A673 (cell line): ENCODE data around the gene SPATA9. TPM values are rescaled to one million over a fixed set of nuclear protein-coding genes. Genes with fewer than 3 reads are reported as not detected.

Source experiments
- Bru-seq: library from RNA; stranded (reverse); fragments of 400-500 nt; gene quantifications from one replicate; lab custom pipeline; 2021; lab: Mats Ljungman, UMichigan
- BruChase-seq, 2 experiments: library from RNA; stranded (reverse); fragments of 400-500 nt; gene quantifications; one replicate each; lab custom pipeline; 2021; lab: Mats Ljungman, UMichigan
- BruUV-seq: library from RNA; stranded (reverse); fragments of 400-500 nt; replicated peaks from 2 replicates; lab custom pipeline; 2021; lab: Mats Ljungman, UMichigan
- CTCF ChIA-PET: fragments of 300-600 bp; sonication (Branson Sonifier 250); formaldehyde crosslinking; loops from one replicate; lab custom pipeline; 2022; ENCODE audit warnings: antibody characterized with exemption; lab: Charles Lee
- POLR2A ChIA-PET: fragments of 300-600 bp; sonication (Branson Sonifier 250); formaldehyde crosslinking; loops from one replicate; lab custom pipeline; 2022; ENCODE audit warnings: antibody characterized with exemption; ENCODE audit not compliant: low non-redundant PET; lab: Charles Lee
- DNase-seq: peaks from one replicate; pipeline ENCODE4 v3.0.0-alpha.2; 2015; ENCODE audit warnings: low spot score
- H3K27ac ChIP-seq: fragments of 200-600 bp; sonication (generic); 2 replicates; pipeline ENCODE4 v1.5.1; 2016; ENCODE audit warnings: mixed run types, low read depth, mild to moderate bottlenecking, mixed read lengths, antibody characterized with exemption, low read length; ENCODE audit not compliant: poor library complexity, severe bottlenecking
- H3K27me3 ChIP-seq: fragments of 200-600 bp; sonication (generic); replicated peaks from 2 replicates; pipeline ENCODE4 v1.6.1; 2017; ENCODE audit warnings: mixed run types, low read depth, mild to moderate bottlenecking, mixed read lengths, antibody characterized with exemption, low read length; ENCODE audit not compliant: insufficient read depth, poor library complexity
- H3K36me3 ChIP-seq: fragments of 200-600 bp; sonication (generic); 2 replicates; pipeline ENCODE4 v1.6.1; 2016; ENCODE audit warnings: mixed run types, mild to moderate bottlenecking, mixed read lengths, antibody characterized with exemption, low read length; ENCODE audit not compliant: insufficient read depth, poor library complexity, severe bottlenecking
- H3K4me1 ChIP-seq: fragments of 200-600 bp; sonication (generic); 2 replicates; pipeline ENCODE4 v1.6.1; 2017; ENCODE audit warnings: mixed run types, mild to moderate bottlenecking, mixed read lengths, antibody characterized with exemption, low read length; ENCODE audit not compliant: insufficient read depth, poor library complexity, severe bottlenecking
- H3K4me3 ChIP-seq: fragments of 200-600 bp; sonication (generic); 2 replicates; pipeline ENCODE4 v1.5.1; 2016; ENCODE audit warnings: low read depth, mixed run types, mild to moderate bottlenecking, mixed read lengths, low read length; ENCODE audit not compliant: poor library complexity, severe bottlenecking
- H3K9me3 ChIP-seq: fragments of 200-600 bp; sonication (generic); 2 replicates; pipeline ENCODE4 v1.6.1; 2016; ENCODE audit warnings: mixed run types, low read depth, mild to moderate bottlenecking, mixed read lengths, antibody characterized with exemption, low read length; ENCODE audit not compliant: poor library complexity, severe bottlenecking
- CTCF ChIP-seq: fragments of 300-800, 200-600 bp; sonication (generic); conservative IDR thresholded peaks from 2 replicates; pipeline ENCODE4 v1.5.1; 2017; ENCODE audit warnings: low read depth, mild to moderate bottlenecking, antibody characterized with exemption, low read length, moderate library complexity, mixed read lengths
- EZH2 ChIP-seq: fragments of 200-600 bp; sonication (generic); IDR thresholded peaks from 2 replicates; pipeline ENCODE4 v1.6.1; 2017; ENCODE audit warnings: borderline replicate concordance, low read depth, mild to moderate bottlenecking, mixed read lengths, antibody characterized with exemption, low read length; ENCODE audit not compliant: poor library complexity, severe bottlenecking
- intact Hi-C: fragments of 100-400 bp; cut with micrococcal nuclease; formaldehyde crosslinking; loops from one replicate; pipeline ENCODE4 v1.10.0; 2022; ENCODE audit not compliant: unreplicated experiment
- long read RNA-seq: library from polyadenylated mRNA; stranded (forward); transcript quantifications from one replicate; pipeline ENCODE4 v2.0.0, GENCODE V29; 2022
- total RNA-seq: library from RNA; stranded (reverse); gene quantifications from 2 replicates; pipeline ENCODE4 v1.2.3, GENCODE V29; 2021

Gene SPATA9, protein sequence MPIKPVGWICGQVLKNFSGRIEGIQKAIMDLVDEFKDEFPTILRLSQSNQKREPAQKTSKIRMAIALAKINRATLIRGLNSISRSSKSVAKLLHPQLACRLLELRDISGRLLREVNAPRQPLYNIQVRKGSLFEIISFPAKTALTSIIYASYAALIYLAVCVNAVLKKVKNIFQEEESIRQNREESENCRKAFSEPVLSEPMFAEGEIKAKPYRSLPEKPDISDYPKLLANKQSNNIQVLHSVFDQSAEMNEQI
- total RNA-seq (not detected in 2 replicates), Bru-seq, nascent RNA (percentile 17 among the genes with signal in this experiment), BruChase-seq, experiment 1, labeled RNA remaining after a 2-hour chase (percentile 20 among the genes with signal in this experiment), BruChase-seq, experiment 2, labeled RNA remaining after a 6-hour chase (percentile 12 among the genes with signal in this experiment)
- long read RNA-seq, partial matches to known transcripts: 0 of 1 reads
- long read RNA-seq, other reads (novel, unspliced or antisense): 1 of 1 reads

DNA sequence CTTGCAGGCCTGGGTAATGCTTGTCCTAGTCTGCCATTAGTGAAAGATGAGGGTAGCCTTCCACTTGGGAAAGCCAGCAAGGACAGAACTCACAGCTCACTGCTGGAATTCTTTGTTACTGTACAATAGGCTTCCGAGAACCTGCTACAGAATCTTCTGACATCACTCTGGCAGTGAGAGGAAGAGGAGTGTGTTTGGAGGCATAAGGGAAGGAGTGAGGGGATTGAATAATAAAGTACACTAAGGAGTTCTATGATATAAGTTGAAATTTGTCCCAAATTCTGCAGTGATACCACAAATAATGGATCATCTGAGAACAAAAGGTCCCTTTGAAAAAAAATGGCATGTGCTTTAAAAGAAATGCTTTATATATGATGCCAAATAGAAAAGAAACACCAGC, at the start of gene SPATA9:
Gene SPATA9, minus strand, starts transcription at position 101 of the 400 bp plus-strand sequence. CDS start 137 bp downstream, outside the sequence.
- Histone ChIP-seq H3K36me3 (no peaks in the 10 kb centered on the region), H3K4me3 (no peak within 1 kb of the TSS), H3K4me1 (no peaks in the 10 kb centered on the region), H3K27me3 (no peaks in the 10 kb centered on the region), H3K27ac (no peak within 1 kb of the TSS), H3K9me3 (no peaks in the 10 kb centered on the region)
- intact Hi-C loops: no loop called here
- no TSS peak for BruUV-seq
- ChIA-PET POLR2A (no interaction called here), CTCF (no interaction called here)
- DNase-seq: no peak
- TF ChIP-seq EZH2 (no peak), CTCF (no peak)

GRCh38 chr5:95731571-95732554, 49.1 kb upstream of the SPATA9 start:
- Histone ChIP-seq H3K9me3 (no peaks in the 10 kb centered on the region), H3K27ac (peak overlapping the region; percentile 82), H3K4me1 (peaks cover 6% of the 10 kb centered on the region), H3K4me3 (peak overlapping the region; percentile 81), H3K36me3 (no peaks in the 10 kb centered on the region), H3K27me3 (no peaks in the 10 kb centered on the region)
- BruUV-seq: no TSS peak
- ChIA-PET CTCF (no interaction called here), POLR2A (no interaction called here)
- TF ChIP-seq CTCF (no peak), EZH2 (no peak)
- peak; percentile 53 for DNase-seq
- intact Hi-C loops: loop anchor here (5.0 kb wide), 1 partner anchor 85 kb away; the partner anchor contains the start of gene RFESD
